SK-N-SH treated with all-trans-retinoic acid at 6 μM for 48 hours (cell line): ENCODE results near the gene ANO6.

Source experiments
- ATAC-seq: fragments of 200-7000 bp; cut with Tn5 transposase; 3 replicates; pipeline ENCODE4 v1.9.1; 2020; ENCODE audit warnings: mild to moderate bottlenecking, moderate library complexity
- ARNTL ChIP-seq: fragments of 450-650 bp; formaldehyde crosslinking; IDR thresholded peaks from 2 replicates; pipeline ENCODE4 v1.5.0; 2020; ENCODE audit warnings: low read depth, mild to moderate bottlenecking, moderate library complexity, borderline replicate concordance
- BACH2 ChIP-seq: fragments of 250-450 bp; sonication (Bioruptor Pico); IDR thresholded peaks from 2 replicates; pipeline ENCODE4 v1.9.0; 2021; ENCODE audit warnings: mild to moderate bottlenecking, borderline replicate concordance
- CSDC2 ChIP-seq: fragments of 250-450 bp; sonication (Bioruptor Pico); IDR thresholded peaks from 2 replicates; pipeline ENCODE4 v1.5.0; 2020; ENCODE audit warnings: mild to moderate bottlenecking, moderate library complexity
- ESRRG ChIP-seq: fragments of 250-450 bp; sonication (Bioruptor Pico); IDR thresholded peaks from 2 replicates; pipeline ENCODE4 v1.6.1; 2021; ENCODE audit warnings: mild to moderate bottlenecking
- GLIS3 ChIP-seq: fragments of 250-450 bp; sonication (Bioruptor Pico); IDR thresholded peaks from 2 replicates; pipeline ENCODE4 v1.5.0; 2020; ENCODE audit warnings: mild to moderate bottlenecking, moderate library complexity
- ISL1 ChIP-seq: fragments of 250-450 bp; sonication (Bioruptor Pico); IDR thresholded peaks from 2 replicates; pipeline ENCODE4 v2.1.2; 2022; ENCODE audit warnings: mild to moderate bottlenecking, moderate library complexity
- RARB ChIP-seq: fragments of 250-450 bp; sonication (Bioruptor Pico); IDR thresholded peaks from 2 replicates; pipeline ENCODE4 v1.8.0; 2021; ENCODE audit warnings: mild to moderate bottlenecking, moderate library complexity
- SNAI2 ChIP-seq: fragments of 250-450 bp; sonication (Bioruptor Pico); IDR thresholded peaks from 2 replicates; pipeline ENCODE4 v1.5.0; 2020; ENCODE audit warnings: mild to moderate bottlenecking, moderate library complexity
- TCF4 ChIP-seq: fragments of 250-450 bp; sonication (Bioruptor Pico); IDR thresholded peaks from 2 replicates; pipeline ENCODE4 v1.8.0; 2021; ENCODE audit warnings: mild to moderate bottlenecking, moderate library complexity, borderline replicate concordance
- TSHZ2 ChIP-seq: fragments of 250-450 bp; sonication (Bioruptor Pico); IDR thresholded peaks from 2 replicates; pipeline ENCODE4 v1.5.0; 2020; ENCODE audit warnings: mild to moderate bottlenecking, moderate library complexity
- ZC3H10 ChIP-seq: fragments of 250-450 bp; sonication (Bioruptor Pico); IDR thresholded peaks from 2 replicates; pipeline ENCODE4 v1.5.1; 2021; ENCODE audit warnings: mild to moderate bottlenecking, moderate library complexity
- ZFP3 ChIP-seq: fragments of 250-450 bp; sonication (Bioruptor Pico); IDR thresholded peaks from 2 replicates; pipeline ENCODE4 v1.5.0; 2020; ENCODE audit warnings: mild to moderate bottlenecking, moderate library complexity
- ZFP30 ChIP-seq: fragments of 450-650 bp; formaldehyde crosslinking; IDR thresholded peaks from 2 replicates; pipeline ENCODE4 v1.5.0; 2022; ENCODE audit warnings: mild to moderate bottlenecking, moderate library complexity
- ZNF565 ChIP-seq: fragments of 450-650 bp; formaldehyde crosslinking; conservative IDR thresholded peaks from 2 replicates; pipeline ENCODE4 v1.5.0; 2020; ENCODE audit warnings: low read depth, mild to moderate bottlenecking, moderate library complexity
- ZNF8 ChIP-seq: fragments of 450-650 bp; formaldehyde crosslinking; IDR thresholded peaks from 2 replicates; pipeline ENCODE4 v1.5.0; 2020; ENCODE audit warnings: mild to moderate bottlenecking, moderate library complexity
- TF ChIP-seq, protein P1 (sequence below): fragments of 250-450 bp; sonication (Bioruptor Pico); IDR thresholded peaks from 2 replicates; pipeline ENCODE4 v1.5.1; 2020; ENCODE audit warnings: low read depth, mild to moderate bottlenecking, moderate library complexity
- TF ChIP-seq, protein P2 (sequence below): fragments of 250-450 bp; sonication (Bioruptor Pico); IDR thresholded peaks from 2 replicates; pipeline ENCODE4 v1.5.1; 2021; ENCODE audit warnings: mild to moderate bottlenecking, moderate library complexity
- TF ChIP-seq, protein P3 (sequence below): fragments of 250-450 bp; sonication (Bioruptor Pico); IDR thresholded peaks from 2 replicates; pipeline ENCODE4 v1.8.0; 2020; ENCODE audit warnings: mild to moderate bottlenecking, moderate library complexity, borderline replicate concordance
- TF ChIP-seq, protein P4 (sequence below): fragments of 250-450 bp; sonication (Bioruptor Pico); IDR thresholded peaks from 2 replicates; pipeline ENCODE4 v1.8.0; 2021; ENCODE audit warnings: low read depth, mild to moderate bottlenecking, moderate library complexity, borderline replicate concordance

The ANO6 gene

DNA sequence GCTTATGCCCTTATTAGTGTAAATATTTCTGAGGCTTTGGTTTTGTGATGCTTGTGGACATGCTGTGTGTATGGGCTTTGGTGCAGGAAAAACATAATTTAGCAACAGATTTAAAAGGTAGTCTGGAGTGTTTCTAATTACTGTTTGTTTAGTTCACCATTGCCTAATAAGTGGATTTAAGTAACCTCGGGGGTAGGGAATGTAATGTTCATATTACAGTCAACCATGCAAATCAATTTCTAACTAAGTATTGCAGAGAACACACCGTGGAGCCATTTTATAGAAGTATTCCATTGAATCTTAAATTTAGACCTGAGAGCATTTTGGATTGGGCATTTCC lies 53.5 kb downstream of the ANO6 start (continued):
- no peak for TF ChIP-seq TSHZ2 (CRISPR knock-in tag)
- no peak for TF ChIP-seq TCF4 (CRISPR knock-in tag)

GRCh38 chr12:45270951-45271350 lies 55.1 kb downstream of the ANO6 start:
- TF ChIP-seq RARB (CRISPR knock-in tag): no peak
- TF ChIP-seq TSHZ2 (CRISPR knock-in tag): no peak
- no peak for TF ChIP-seq BACH2 (CRISPR knock-in tag)
- no peak for TF ChIP-seq CSDC2 (CRISPR knock-in tag)
- TF ChIP-seq ZNF8 (CRISPR knock-in tag): no peak
- TF ChIP-seq, protein P1, sequence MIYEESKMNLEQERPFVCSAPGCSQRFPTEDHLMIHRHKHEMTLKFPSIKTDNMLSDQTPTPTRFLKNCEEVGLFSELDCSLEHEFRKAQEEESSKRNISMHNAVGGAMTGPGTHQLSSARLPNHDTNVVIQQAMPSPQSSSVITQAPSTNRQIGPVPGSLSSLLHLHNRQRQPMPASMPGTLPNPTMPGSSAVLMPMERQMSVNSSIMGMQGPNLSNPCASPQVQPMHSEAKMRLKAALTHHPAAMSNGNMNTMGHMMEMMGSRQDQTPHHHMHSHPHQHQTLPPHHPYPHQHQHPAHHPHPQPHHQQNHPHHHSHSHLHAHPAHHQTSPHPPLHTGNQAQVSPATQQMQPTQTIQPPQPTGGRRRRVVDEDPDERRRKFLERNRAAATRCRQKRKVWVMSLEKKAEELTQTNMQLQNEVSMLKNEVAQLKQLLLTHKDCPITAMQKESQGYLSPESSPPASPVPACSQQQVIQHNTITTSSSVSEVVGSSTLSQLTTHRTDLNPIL (CRISPR knock-in tag): no peak
- TF ChIP-seq TCF4 (CRISPR knock-in tag): no peak
- no peak for TF ChIP-seq ARNTL
- TF ChIP-seq ZFP3 (CRISPR knock-in tag): no peak
- TF ChIP-seq ISL1 (CRISPR knock-in tag): no peak
- TF ChIP-seq ZFP30: no peak
- no peak for ATAC-seq

DNA sequence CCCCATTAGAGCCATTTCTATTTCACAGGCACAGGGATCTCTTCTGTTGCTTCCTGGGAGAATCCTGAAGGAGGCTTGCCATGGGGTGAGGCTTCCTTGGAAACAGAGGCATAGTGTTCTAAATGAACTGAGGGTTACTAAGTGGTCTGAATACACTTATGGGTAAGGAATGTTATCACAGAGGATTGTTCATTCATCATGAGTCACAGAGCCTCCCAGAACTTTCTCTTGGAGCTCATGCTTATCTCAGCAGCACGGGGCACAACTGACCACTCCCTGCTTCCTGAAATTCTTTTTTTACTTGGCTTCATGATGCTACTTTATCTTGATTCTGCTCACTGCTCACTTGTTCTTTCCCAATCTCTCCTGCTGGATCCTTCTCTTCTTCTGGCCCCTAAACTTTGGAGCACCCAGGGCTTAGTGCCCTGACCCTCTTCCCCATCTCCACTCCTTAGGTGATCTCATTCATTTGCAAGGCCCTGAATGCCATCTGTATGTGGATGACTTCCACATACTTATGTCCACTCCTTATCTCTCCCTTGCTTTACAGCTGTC lies 57.9 kb downstream of the ANO6 start:
- ATAC-seq: peak; percentile 82
- TF ChIP-seq ZC3H10 (CRISPR knock-in tag) (no peak), ZFP30 (no peak), ISL1 (CRISPR knock-in tag) (peak; percentile 87), CSDC2 (CRISPR knock-in tag) (0 out of 2 replicates have a peak, but pooled peaks have one; percentile 17), ZFP3 (CRISPR knock-in tag) (0 out of 2 replicates have a peak, but pooled peaks have one; percentile 67), ESRRG (no peak)
- TF ChIP-seq, protein P2, sequence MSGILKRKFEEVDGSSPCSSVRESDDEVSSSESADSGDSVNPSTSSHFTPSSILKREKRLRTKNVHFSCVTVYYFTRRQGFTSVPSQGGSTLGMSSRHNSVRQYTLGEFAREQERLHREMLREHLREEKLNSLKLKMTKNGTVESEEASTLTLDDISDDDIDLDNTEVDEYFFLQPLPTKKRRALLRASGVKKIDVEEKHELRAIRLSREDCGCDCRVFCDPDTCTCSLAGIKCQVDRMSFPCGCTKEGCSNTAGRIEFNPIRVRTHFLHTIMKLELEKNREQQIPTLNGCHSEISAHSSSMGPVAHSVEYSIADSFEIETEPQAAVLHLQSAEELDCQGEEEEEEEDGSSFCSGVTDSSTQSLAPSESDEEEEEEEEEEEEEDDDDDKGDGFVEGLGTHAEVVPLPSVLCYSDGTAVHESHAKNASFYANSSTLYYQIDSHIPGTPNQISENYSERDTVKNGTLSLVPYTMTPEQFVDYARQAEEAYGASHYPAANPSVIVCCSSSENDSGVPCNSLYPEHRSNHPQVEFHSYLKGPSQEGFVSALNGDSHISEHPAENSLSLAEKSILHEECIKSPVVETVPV (CRISPR knock-in tag): no peak
- TF ChIP-seq, protein P3, sequence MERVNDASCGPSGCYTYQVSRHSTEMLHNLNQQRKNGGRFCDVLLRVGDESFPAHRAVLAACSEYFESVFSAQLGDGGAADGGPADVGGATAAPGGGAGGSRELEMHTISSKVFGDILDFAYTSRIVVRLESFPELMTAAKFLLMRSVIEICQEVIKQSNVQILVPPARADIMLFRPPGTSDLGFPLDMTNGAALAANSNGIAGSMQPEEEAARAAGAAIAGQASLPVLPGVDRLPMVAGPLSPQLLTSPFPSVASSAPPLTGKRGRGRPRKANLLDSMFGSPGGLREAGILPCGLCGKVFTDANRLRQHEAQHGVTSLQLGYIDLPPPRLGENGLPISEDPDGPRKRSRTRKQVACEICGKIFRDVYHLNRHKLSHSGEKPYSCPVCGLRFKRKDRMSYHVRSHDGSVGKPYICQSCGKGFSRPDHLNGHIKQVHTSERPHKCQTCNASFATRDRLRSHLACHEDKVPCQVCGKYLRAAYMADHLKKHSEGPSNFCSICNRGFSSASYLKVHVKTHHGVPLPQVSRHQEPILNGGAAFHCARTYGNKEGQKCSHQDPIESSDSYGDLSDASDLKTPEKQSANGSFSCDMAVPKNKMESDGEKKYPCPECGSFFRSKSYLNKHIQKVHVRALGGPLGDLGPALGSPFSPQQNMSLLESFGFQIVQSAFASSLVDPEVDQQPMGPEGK: peak; percentile 35; the same call in 1 of the 2 replicates

DNA sequence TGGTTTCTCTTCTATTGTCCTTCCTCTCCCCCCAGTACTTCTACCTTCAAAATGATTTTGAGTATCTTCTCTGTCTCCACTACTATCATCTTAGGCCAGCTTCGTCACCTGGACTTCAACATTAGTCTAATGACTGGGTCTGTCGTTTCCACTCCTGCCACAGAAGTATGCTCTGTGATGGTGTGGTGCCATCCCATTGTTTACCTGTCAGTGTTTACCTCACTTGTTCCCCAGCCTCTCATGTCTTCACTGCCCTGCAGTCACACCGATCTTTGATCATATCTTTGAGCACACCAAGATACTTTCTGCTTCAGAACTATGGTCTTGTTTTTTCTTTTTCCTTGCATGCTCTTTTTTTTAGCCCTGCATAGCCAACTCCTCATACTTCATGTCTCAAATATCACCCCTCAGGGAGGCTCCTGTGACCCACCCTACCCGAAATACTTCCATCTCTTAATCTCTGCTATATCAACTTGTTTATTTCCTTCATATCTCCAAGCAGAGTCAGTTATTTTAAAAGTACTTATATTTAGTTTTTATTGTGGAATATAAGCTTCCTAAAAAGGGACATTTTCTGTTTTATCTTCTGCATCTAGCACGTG lies 60.4 kb downstream of the ANO6 start:
- ATAC-seq: no peak
- TF ChIP-seq ZNF565 (no peak), ESRRG (no peak), GLIS3 (CRISPR knock-in tag) (no peak), SNAI2 (CRISPR knock-in tag) (no peak), TCF4 (CRISPR knock-in tag) (no peak)
- TF ChIP-seq, protein P4, sequence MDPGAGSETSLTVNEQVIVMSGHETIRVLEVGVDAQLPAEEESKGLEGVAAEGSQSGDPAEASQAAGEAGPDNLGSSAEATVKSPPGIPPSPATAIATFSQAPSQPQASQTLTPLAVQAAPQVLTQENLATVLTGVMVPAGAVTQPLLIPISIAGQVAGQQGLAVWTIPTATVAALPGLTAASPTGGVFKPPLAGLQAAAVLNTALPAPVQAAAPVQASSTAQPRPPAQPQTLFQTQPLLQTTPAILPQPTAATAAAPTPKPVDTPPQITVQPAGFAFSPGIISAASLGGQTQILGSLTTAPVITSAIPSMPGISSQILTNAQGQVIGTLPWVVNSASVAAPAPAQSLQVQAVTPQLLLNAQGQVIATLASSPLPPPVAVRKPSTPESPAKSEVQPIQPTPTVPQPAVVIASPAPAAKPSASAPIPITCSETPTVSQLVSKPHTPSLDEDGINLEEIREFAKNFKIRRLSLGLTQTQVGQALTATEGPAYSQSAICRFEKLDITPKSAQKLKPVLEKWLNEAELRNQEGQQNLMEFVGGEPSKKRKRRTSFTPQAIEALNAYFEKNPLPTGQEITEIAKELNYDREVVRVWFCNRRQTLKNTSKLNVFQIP (CRISPR knock-in tag): no peak
